Kidney (tissue), 14 donors: ENCODE measurements around the gene FRAT1. TPM values are rescaled to one million over a fixed set of nuclear protein-coding genes. Genes with fewer than 3 reads are reported as not detected.

ENCODE experiments used
- DNase-seq, 5 donors: peaks; one replicate each; pipeline ENCODE4 v3.0.0-alpha.2; 2013 to 2020
- FAIRE-seq: peaks from 2 replicates; lab custom pipeline; 2012; peaks lifted over from hg19 to GRCh38; lab: Jason Lieb, UNC
- H3K27ac ChIP-seq, 2 donors: one replicate each; pipeline ENCODE4 v1.7.0; 2013; ENCODE audit warnings: low read depth in 2 of 2, low read length in 2 of 2, inconsistent platforms in 1 of 2
- H3K27me3 ChIP-seq: one replicate; pipeline ENCODE4 v1.7.1; 2013; ENCODE audit warnings: low read length, inconsistent platforms; ENCODE audit not compliant: control insufficient read depth, insufficient read depth
- H3K36me3 ChIP-seq, 3 donors: one replicate each; pipeline versions ENCODE4 v1.7.0 to v1.7.1; 2013; ENCODE audit warnings: low read length in 3 of 3, control low read depth in 1 of 3, inconsistent platforms in 1 of 3; ENCODE audit not compliant: insufficient read depth in 3 of 3, control insufficient read depth in 2 of 3
- H3K4me1 ChIP-seq, 3 donors: one replicate each; pipeline versions ENCODE4 v1.7.0 to v1.7.1; 2013; ENCODE audit warnings: low read length in 3 of 3, inconsistent platforms in 1 of 3, low read depth in 1 of 3; ENCODE audit not compliant: control insufficient read depth in 2 of 3, insufficient read depth in 2 of 3
- H3K4me3 ChIP-seq, 3 donors: one replicate each; pipeline versions ENCODE4 v1.7.0 to v1.8.1; 2013; ENCODE audit warnings: low read length in 3 of 3, control low read depth in 1 of 3, inconsistent platforms in 1 of 3
- H3K9ac ChIP-seq, 3 donors: one replicate each; pipeline versions ENCODE4 v1.7.0 to v1.7.1; 2013; ENCODE audit warnings: low read length in 3 of 3, control low read depth in 1 of 3, inconsistent platforms in 1 of 3
- H3K9me3 ChIP-seq, 3 donors: one replicate each; pipeline versions ENCODE4 v1.7.0 to v1.7.1; 2013; ENCODE audit warnings: low read length in 3 of 3, control low read depth in 1 of 3, inconsistent platforms in 1 of 3; ENCODE audit not compliant: control insufficient read depth in 2 of 3, insufficient read depth in 1 of 3
- intact Hi-C: fragments of 100-400 bp; cut with DNase I; formaldehyde crosslinking; loops from one replicate; pipeline ENCODE4 v1.11.1; 2022
- polyA plus RNA-seq: library from polyadenylated mRNA; stranded (reverse); fragments of 350-450 nt; fragmentation: Illumina TruSeq; extraction: RNeasy Lipid Tissue Mini Kit (QIAGEN cat#74804); gene quantifications from one replicate; pipeline ENCODE4 v1.2.3, GENCODE V29; 2014; ENCODE audit warnings: low read depth, low replicate concordance; ENCODE audit not compliant: insufficient read depth
- total RNA-seq: library from RNA; stranded (reverse); fragmentation: NEBNext Ultra II Directional; extraction: Animal tissue kit (Norgen Biotek cat#: 25700); gene quantifications from one replicate; pipeline ENCODE4 v1.2.1, GENCODE V29; 2021
- TF ChIP-seq, protein P1 (sequence below): IDR thresholded peaks from 3 replicates; pipeline ENCODE4 v1.5.1; 2012; ENCODE audit warnings: mild to moderate bottlenecking, moderate library complexity, borderline replicate concordance; ENCODE audit not compliant: insufficient read depth; ENCODE audit errors: extremely low read depth
- donor health status: control.
- donor health status: control.
- donor health status: control.
- donor health status: control.
- donor health status: control.
- donor health status: DM: yes; HTN: yes; CAD: no.
- donor health status: Normal renal cell carcinoma (clear cell type).

Gene FRAT1
- total and polyA plus RNA-seq, 2 donors from 2014 or later: 2.1 to 7.0 TPM

GRCh38 chr10:97331153-97331703, 12.2 kb downstream of the FRAT1 start:
- Histone ChIP-seq H3K27ac (no peak overlapping the region), H3K9ac (no peak overlapping the region), H3K27me3 (no peaks in the 10 kb centered on the region), H3K9me3 (no peaks in the 10 kb centered on the region), H3K4me1 (peaks cover 0 to 12% (median 8%) of the 10 kb centered on the region in 3 donors), H3K36me3 (no peaks in the 10 kb centered on the region), H3K4me3 (no peak overlapping the region)
- TF ChIP-seq, protein P1, sequence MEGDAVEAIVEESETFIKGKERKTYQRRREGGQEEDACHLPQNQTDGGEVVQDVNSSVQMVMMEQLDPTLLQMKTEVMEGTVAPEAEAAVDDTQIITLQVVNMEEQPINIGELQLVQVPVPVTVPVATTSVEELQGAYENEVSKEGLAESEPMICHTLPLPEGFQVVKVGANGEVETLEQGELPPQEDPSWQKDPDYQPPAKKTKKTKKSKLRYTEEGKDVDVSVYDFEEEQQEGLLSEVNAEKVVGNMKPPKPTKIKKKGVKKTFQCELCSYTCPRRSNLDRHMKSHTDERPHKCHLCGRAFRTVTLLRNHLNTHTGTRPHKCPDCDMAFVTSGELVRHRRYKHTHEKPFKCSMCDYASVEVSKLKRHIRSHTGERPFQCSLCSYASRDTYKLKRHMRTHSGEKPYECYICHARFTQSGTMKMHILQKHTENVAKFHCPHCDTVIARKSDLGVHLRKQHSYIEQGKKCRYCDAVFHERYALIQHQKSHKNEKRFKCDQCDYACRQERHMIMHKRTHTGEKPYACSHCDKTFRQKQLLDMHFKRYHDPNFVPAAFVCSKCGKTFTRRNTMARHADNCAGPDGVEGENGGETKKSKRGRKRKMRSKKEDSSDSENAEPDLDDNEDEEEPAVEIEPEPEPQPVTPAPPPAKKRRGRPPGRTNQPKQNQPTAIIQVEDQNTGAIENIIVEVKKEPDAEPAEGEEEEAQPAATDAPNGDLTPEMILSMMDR: no peak
- intact Hi-C loops: loop anchor here (10.0 kb wide), 1 partner anchor 46 kb away; no protein-coding TSS in a partner anchor
- DNase-seq (peak in 1 of 5 donors; percentile 43), FAIRE-seq (no peak)

- H3K27ac ChIP-seq: peak overlapping the region; percentile 57 to 85
- peaks cover 0 to 17% (median 8%) of the 10 kb centered on the region in 3 donors for H3K4me1 ChIP-seq
- TF ChIP-seq, protein P1: peak; percentile 37
- H3K9me3 ChIP-seq: no peaks in the 10 kb centered on the region
- DNase-seq (peak; percentile 63 to 91 (median 73)), FAIRE-seq (no peak)
- H3K27me3 ChIP-seq: no peaks in the 10 kb centered on the region
- H3K36me3 ChIP-seq: no peaks in the 10 kb centered on the region
- peak overlapping the region; percentile 44 to 87 (median 79) for H3K4me3 ChIP-seq
- H3K9ac ChIP-seq: peak overlapping the region; percentile 4 to 72 (median 54)
- intact Hi-C loops: loop anchor here (10.0 kb wide), 1 partner anchor 48 kb away; no protein-coding TSS in a partner anchor
Measured at GRCh38 chr10:97332591-97333350, 13.7 kb downstream of the FRAT1 start.

DNA sequence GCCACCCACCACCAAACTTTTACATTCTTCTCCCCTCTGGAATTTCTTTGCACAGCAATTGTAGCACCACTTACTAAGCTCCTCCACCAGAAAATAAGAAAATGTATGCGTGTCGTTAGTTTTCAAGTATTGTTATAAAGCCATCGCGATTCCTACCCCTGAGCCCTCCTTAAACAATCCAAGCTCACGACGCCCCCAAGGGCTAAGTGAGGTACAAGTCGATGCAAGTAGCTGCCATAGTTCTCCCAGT, 14.2 kb downstream of the FRAT1 start:
- DNase-seq: peak in 2 of 5 donors; percentile 78 to 82
- FAIRE-seq: no peak
- TF ChIP-seq, protein P1: no peak
- intact Hi-C loops: loop anchor here (10.0 kb wide), 1 partner anchor 48 kb away; no protein-coding TSS in a partner anchor
- H3K36me3 ChIP-seq: no peaks in the 10 kb centered on the region
- peak overlapping the region; percentile 44 to 87 (median 79) for H3K4me3 ChIP-seq
- peak overlapping the region; percentile 57 to 85 for H3K27ac ChIP-seq
- H3K9me3 ChIP-seq: no peaks in the 10 kb centered on the region
- H3K4me1 ChIP-seq: peaks cover 0 to 17% (median 8%) of the 10 kb centered on the region in 3 donors
- no peaks in the 10 kb centered on the region for H3K27me3 ChIP-seq
- peak overlapping the region; percentile 4 to 72 (median 54) for H3K9ac ChIP-seq
